NCI-H1930 (cell line): Measurements from ENCODE around the gene ABCA13.
"Not testable (repeated sequence)": the region's sequence is repeated elsewhere in the genome, so short reads cannot be mapped to it uniquely, and the experiment has no call there.

ENCODE experiments used
- DNase-seq, 2 experiments: peaks; one replicate each; lab custom pipeline; 2025; lab: John Stamatoyannopoulos, UW

The ABCA13 gene

GRCh38 chr7:48171202-48171601, at the start of gene ABCA13:
TSS of gene ABCA13 (plus strand) at chr7:48171458. CDS start at chr7:48171484, 26 bp downstream.
- DNase-seq: no peak

- no peak for DNase-seq
These were observed 45.2 kb upstream of the ABCA13 start for GRCh38 chr7:48126037-48126436.

DNA sequence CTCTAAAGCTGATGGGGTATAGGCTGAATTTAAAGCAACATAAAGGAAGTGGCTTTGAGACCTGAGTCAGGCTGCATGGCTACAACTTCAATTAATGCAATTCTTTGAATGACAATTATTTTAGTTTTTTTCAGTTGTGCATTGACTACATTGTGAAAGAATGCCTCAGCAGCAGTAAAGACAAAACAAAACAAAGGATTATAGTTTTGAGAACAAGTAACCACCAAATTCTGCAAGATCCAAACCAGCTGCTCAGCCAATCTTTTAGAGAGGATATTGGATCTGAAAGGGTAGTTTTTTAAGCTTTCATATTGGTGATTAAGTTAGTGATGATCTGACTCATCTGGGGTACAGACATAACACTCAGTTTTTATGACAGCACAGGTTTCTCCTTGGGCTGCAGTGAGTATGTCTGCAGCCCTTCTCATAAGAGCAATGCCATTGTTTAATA, 40.6 kb upstream of the ABCA13 start:
- DNase-seq: no peak

- DNase-seq: no peak
These were observed 38.5 kb upstream of the ABCA13 start for GRCh38 chr7:48132792-48133191.

DNA sequence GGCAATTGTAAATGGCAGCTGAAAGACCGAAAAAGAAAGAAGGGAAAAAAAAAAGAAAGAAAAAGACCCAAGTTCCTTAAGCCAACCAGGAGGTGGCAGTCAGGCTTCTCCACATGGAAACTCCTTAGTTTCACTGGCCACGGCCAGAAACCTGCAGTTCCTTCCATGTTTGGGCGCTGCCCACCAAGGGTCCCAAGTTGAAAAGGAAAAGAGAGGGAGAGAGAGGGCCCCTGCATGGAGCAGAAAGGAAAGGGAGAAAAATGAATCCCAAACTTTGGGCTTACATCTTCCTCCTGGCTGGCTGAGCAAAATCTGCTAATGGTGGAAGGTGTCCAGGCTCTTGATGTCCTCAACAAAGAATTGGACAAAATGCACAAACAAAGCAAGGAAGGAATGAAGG, 31.8 kb upstream of the ABCA13 start:
- DNase-seq: no peak

DNA sequence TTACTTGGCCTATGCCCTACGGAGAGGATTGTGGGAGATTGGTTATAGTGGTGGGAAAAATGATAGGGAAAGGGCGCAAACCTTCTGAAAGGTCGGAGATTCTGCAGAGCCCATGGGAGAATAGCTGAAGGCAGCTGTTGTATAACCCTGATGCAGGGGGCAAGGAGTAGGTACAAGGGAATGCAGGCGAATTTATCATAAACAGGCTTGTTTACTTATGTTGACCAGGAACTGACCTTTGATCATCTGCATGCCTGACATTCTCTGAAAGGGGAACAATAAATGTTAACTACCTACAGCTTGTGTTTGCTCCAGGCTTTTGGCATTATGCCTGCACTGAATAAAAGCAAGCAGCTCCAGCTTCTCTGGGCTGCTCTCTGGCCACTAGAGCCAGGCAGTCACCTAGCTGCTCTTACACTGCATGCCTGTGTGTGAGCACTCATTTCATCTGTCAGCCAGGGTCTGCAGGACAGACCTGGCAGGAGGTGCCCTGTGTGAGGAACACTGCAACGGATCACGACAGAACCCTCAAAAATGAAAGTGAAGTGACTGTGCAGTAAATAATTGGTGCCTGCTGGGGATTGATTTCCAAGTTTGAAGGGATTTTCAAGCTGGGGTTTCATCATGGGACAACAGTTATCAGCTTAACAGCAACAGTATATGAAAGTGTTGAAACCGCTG, 31.1 kb upstream of the ABCA13 start:
- DNase-seq: no peak

DNA sequence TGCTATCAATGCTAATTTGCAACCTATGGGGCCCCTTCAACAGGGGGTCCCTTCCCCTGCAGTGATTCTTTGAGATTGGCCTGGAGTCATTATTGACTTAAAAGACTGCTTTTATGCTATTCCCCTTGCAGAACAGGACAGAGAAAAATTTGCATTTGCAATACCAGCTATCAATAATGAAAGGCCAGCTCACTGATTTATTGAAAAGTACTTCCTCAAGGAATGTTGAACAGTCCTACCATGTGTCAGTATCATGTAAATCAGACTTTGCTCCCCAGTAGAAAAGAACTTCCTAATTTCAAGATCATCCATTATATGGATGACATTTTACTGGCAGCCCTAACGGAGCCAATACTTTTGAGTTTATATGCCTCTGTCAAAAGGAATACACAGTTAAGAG, 29.7 kb upstream of the ABCA13 start:
- DNase-seq: no peak

- DNase-seq: no peak
These were observed 26.9 kb upstream of the ABCA13 start for GRCh38 chr7:48144291-48144768.

- DNase-seq: no peak
These were observed 24.1 kb upstream of the ABCA13 start for GRCh38 chr7:48147078-48147591.

DNA sequence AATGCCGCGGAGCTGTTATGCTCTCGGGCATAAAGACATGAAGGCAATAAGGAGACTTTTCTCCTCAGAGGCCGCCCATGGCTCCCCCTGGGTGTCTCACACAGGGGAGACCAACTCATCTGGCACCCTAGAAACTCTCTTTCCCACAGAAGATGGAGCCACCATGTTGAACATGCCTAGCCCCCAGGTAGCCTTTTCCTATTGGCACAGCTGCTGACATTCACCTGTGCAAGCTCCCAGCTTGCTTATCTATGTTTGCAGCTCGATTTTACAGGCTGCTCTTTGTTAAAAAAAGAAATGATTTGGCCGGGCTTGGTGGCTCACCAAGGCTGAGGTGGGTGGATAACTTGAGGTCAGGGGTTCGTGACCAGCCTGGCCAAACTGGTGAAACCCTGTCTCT, 23.6 kb upstream of the ABCA13 start:
- DNase-seq: not testable (repeated sequence)

- DNase-seq: no peak
These were observed 22.9 kb upstream of the ABCA13 start for GRCh38 chr7:48148311-48148710.

- no peak for DNase-seq
These were observed 22.2 kb upstream of the ABCA13 start for GRCh38 chr7:48149058-48149457.

DNA sequence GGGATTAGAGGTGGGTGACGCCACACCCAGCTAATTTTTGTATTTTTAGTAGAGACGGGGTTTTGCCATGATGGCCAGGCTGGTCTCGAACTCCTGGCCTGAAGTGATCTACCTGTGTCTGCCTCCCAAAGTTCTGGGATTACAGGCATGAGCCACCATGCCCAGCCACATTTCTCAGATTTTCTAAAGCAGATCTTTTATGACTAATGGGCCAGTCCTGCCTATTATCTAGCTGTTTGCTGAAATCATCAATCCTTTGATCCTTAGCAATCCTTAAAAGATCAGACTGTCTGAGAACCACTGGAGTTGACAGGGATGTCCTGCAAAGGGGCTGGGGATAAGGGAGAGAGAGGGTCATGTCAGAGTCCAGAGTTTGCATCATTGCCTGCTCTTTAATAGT, 21.2 kb upstream of the ABCA13 start:
- DNase-seq: no peak

DNA sequence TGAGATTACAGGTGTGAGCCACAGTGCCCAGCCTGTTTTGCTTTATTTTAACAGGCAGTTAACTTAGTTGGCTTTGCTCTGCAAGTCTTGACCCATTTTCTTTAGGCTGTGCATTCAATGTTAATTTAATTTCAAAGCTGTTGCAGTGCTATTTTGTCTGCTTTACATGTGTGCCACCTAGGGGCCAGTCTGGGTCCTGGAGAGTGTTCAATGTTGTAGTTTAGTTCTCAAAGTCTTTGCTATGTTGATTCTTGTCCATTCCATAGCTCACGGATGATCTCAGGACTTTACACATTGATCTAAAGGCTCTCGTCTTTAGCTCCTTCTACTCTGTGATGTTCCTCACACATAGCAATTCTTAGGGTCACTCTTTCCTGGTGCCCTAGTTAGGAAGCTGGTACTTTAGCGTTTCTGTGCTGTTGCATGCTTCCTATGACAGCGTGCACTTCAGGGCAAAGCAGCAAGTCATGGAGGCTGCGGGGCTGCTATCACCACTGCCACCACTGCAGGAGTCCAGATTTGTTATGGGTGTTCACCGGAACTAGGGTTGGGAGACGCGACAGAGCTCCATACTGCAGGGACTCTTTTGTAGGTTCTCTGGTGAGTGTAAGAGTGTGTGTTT, 16.4 kb upstream of the ABCA13 start:
- DNase-seq: no peak

DNA sequence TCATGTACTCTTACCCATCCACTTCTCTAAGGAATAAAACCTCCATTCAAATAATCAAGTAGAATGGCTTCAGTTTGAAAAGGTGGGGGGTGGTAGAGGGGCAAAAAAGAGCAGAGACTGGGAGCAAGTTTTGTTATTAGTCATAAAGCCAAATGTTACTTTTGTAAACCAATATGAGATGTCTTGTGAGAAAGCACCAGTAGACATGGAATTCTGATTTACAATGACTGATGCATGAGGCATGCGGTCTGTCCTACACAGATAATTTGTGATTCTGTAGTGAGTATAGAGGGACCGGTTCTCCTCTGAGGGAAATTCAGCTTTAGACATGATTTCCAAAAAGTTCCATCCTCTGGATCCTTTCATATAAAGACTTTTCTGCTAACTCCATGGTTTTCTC, 12.9 kb upstream of the ABCA13 start:
- no peak for DNase-seq

DNA sequence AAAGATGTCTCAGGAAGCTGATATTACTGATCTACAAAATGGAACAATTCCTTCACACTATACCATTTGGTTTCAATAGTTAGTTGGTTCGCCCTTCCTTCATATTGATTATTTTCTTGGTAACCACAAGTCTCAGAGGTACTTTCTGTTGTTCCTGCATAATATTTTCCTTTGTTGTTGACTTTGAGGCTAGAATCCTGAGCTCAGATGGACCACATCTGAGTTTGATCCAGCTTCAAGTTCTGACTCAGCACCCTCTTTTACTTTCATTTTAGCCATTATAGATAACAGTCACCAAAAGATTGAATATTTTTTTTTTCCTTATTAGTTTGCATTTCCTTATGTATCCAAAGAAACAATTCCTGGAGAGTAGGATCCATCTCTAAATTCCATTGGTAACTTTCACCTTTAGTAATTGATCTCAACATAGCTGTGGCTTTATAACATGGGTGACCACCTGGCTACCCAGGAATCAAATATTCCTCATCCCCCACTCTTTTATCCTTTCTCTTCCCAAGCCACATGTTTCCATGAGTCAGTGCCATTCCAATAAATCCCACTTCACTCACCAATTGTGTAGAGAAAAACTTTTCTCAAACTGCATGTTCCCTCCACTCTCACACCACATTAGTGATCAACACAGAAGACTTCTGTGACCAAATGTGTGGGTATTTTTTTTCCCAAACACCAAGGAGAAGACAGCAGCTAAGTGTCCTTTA, 9.7 kb upstream of the ABCA13 start:
- no peak for DNase-seq

- no peak for DNase-seq
These were observed 6.1 kb upstream of the ABCA13 start for GRCh38 chr7:48165157-48165556.

GRCh38 chr7:48168159-48168558, 3.1 kb upstream of the ABCA13 start:
- no peak for DNase-seq

DNA sequence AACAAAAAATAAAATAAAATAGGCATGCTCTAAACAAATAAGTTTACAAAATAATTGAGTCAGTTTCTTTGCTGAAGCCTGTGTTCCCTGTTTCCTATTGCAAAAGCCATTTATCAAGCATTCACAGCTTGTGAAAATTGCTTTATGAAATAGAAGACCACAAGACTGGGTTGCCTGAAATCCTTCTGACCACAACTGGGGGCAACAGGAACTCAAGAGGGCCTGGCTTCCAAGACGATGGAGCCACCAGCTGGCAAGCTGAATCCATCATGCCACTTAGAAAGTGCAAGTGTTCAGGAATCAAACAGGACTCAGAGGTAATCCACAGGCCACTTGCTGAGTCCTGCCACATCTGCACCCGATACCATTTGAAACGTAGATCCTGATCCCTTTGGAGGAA, 752 bp upstream of the ABCA13 start:
- no peak for DNase-seq

DNA sequence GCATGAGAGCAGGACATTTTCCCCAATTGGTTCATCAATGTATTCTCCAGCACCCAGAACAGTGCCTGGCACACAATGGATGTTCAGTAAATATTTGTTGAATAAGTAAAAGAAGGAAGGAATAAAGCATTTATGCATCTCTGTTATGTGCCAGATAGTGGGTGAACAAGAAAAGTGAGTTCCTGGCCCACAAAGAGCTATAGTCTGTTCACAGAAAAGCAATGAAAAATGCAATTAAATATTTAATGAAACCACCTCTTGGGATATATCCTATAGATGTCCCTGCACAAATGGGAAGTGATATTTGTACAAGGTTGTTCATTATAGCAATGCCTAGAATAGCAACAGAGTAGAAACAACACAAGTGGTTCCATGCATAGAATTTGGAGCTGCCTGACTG, 2.1 kb downstream of the ABCA13 start:
- no peak for DNase-seq

DNA sequence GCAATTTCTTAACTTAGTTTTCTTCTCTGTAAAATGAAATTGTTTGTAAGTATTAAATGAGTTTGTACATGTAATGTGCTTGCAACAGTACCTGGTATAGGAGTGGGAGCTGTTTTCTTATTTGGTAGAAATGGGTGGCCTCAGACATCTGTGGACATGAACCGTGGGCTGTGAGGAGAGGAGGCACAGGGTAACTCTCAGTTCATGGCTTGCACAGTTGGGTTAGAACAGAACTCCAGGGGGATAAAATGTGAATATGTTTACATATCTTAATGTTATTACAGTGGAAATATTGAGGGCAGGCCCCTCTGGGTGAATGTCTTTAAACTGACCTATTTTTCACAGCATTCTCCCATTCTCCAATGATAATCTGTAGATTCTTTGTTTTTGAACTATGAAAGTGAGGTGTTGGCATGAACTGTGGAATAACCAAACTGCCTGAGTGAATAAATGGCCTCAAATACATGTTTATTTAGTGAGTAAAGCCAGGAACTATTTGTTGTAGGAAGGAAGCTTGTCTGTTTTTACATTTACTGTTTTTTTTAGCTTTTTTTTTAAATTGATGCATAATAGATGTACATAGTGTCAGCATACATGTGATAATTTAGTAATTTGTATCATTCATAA, 2.6 kb downstream of the ABCA13 start:
- no peak for DNase-seq

DNA sequence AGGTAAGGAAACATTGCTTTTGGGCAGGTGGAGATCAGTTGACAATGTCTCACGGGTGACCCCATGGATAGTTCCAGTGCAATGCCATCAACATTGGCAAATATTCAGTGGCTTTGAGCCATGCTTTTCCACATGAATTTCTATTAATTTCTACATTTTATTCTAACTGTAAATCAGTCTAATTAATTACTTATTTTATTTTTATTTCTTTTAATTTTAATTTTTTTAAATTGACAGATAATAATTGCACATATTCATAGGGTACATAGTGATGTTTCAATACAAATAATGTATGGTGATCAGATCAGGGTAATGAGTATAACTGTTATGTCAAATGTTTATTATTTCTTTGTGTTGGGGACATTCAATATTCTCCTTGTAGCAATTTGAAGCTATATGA, 3.8 kb downstream of the ABCA13 start:
- DNase-seq: no peak
